Neural cell (in vitro differentiated cells): ENCODE measurements around the gene CBX8.

Source experiments
- EP300 ChIP-seq: fragments of 450-650 bp; conservative IDR thresholded peaks from 2 replicates; pipeline ENCODE4 v1.6.1; 2014; ENCODE audit warnings: antibody characterized with exemption, mild to moderate bottlenecking, moderate library complexity; ENCODE audit not compliant: poor library complexity, severe bottlenecking
- MXI1 ChIP-seq: fragments of 450-650 bp; conservative IDR thresholded peaks from 2 replicates; pipeline ENCODE4 v1.6.1; 2014; ENCODE audit warnings: antibody characterized with exemption, mild to moderate bottlenecking; ENCODE audit not compliant: poor library complexity, severe bottlenecking
- POLR2AphosphoS5 ChIP-seq: IDR thresholded peaks from 2 replicates; pipeline ENCODE4 v1.6.1; 2012
- RAD21 ChIP-seq: fragments of 450-650 bp; conservative IDR thresholded peaks from 2 replicates; pipeline ENCODE4 v1.6.1; 2014; ENCODE audit warnings: antibody characterized with exemption, mild to moderate bottlenecking, moderate library complexity
- TF ChIP-seq, protein P1 (sequence below): fragments of 450-650 bp; IDR thresholded peaks from 2 replicates; pipeline ENCODE4 v1.5.1; 2014; ENCODE audit warnings: antibody characterized with exemption, mild to moderate bottlenecking, moderate library complexity; ENCODE audit not compliant: poor library complexity, severe bottlenecking

DNA sequence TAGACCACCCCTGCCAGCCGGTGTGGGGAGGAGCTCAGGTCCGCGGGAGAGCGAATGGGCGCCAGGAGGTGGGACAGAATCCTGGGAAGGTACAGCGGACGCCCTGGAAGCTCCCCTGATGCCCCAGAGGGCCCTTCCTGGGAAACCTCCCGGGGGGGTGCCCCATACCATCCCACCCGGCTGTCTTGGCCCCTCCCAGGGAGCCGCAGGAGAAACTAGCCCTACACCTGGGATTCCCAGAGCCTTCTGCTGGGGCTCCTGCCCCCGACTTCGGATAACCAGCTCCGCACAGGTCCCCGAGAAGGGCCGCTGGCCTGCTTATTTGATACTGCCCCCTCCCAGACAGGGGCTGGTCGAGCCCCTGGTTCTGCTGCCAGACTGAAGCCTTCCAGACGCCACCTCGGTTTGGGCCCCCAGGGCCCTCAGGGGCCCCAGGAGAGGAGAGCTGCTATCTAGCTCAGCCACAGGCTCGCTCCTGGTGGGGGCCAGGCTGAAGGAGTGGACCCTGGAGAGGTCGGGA lies 45.3 kb upstream of the CBX8 start:
- TF ChIP-seq, protein P1, sequence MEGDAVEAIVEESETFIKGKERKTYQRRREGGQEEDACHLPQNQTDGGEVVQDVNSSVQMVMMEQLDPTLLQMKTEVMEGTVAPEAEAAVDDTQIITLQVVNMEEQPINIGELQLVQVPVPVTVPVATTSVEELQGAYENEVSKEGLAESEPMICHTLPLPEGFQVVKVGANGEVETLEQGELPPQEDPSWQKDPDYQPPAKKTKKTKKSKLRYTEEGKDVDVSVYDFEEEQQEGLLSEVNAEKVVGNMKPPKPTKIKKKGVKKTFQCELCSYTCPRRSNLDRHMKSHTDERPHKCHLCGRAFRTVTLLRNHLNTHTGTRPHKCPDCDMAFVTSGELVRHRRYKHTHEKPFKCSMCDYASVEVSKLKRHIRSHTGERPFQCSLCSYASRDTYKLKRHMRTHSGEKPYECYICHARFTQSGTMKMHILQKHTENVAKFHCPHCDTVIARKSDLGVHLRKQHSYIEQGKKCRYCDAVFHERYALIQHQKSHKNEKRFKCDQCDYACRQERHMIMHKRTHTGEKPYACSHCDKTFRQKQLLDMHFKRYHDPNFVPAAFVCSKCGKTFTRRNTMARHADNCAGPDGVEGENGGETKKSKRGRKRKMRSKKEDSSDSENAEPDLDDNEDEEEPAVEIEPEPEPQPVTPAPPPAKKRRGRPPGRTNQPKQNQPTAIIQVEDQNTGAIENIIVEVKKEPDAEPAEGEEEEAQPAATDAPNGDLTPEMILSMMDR, result no peak
- TF ChIP-seq MXI1 (no peak), EP300 (no peak), RAD21 (no peak), POLR2AphosphoS5 (no peak)
